NCI-H446 treated with DMSO at 0.1 percent for 48 hours (cell line): ENCODE data around the gene ENHO.
"Not testable (repeated sequence)": the region's sequence is repeated elsewhere in the genome, so short reads cannot be mapped to it uniquely, and the experiment has no call there.

ENCODE experiments used
- DNase-seq: peaks from one replicate; lab custom pipeline; 2025; lab: John Stamatoyannopoulos, UW

The ENHO gene

GRCh38 chr9:34506623-34507022 is 16.2 kb downstream of the ENHO start:
- no peak for DNase-seq

- DNase-seq, result peak; percentile 52
Measured at GRCh38 chr9:34505370-34506120, 17.2 kb downstream of the ENHO start.

- no peak for DNase-seq
Measured at GRCh38 chr9:34503406-34503805, 19.4 kb downstream of the ENHO start.

GRCh38 chr9:34502891-34503290 is 19.9 kb downstream of the ENHO start:
- no peak for DNase-seq

GRCh38 chr9:34502471-34502870 is 20.3 kb downstream of the ENHO start:
- no peak for DNase-seq

GRCh38 chr9:34501889-34502425 is 20.8 kb downstream of the ENHO start:
- peak; percentile 72 for DNase-seq

GRCh38 chr9:34501372-34501771 is 21.4 kb downstream of the ENHO start:
- DNase-seq, result no peak

- peak; percentile 14 for DNase-seq
Measured at GRCh38 chr9:34500623-34501267, 22.0 kb downstream of the ENHO start.

- no peak for DNase-seq
Measured at GRCh38 chr9:34499076-34499475, 23.7 kb downstream of the ENHO start.

GRCh38 chr9:34498553-34498952 is 24.2 kb downstream of the ENHO start:
- peak; percentile 63 for DNase-seq

GRCh38 chr9:34496149-34496712 is 26.6 kb downstream of the ENHO start:
- no peak for DNase-seq

GRCh38 chr9:34493972-34494535 is 28.7 kb downstream of the ENHO start:
- DNase-seq, result no peak

GRCh38 chr9:34492051-34492450 is 30.7 kb downstream of the ENHO start:
- DNase-seq, result no peak

GRCh38 chr9:34491596-34491995 is 31.2 kb downstream of the ENHO start:
- DNase-seq, result no peak

GRCh38 chr9:34490760-34491159 is 32.0 kb downstream of the ENHO start:
- no peak for DNase-seq

GRCh38 chr9:34490360-34490759 is 32.4 kb downstream of the ENHO start:
- no peak for DNase-seq

- no peak for DNase-seq
Measured at GRCh38 chr9:34486572-34486971, 36.2 kb downstream of the ENHO start.

GRCh38 chr9:34485822-34486221 is 37.0 kb downstream of the ENHO start:
- no peak for DNase-seq

GRCh38 chr9:34484678-34485077 is 38.1 kb downstream of the ENHO start:
- DNase-seq, result no peak

GRCh38 chr9:34482746-34483145 is 40.0 kb downstream of the ENHO start:
- not testable (repeated sequence) for DNase-seq

GRCh38 chr9:34481620-34482019 is 41.2 kb downstream of the ENHO start:
- DNase-seq, result not testable (repeated sequence)

GRCh38 chr9:34479431-34479866 is 43.3 kb downstream of the ENHO start:
- no peak for DNase-seq

- DNase-seq, result no peak
Measured at GRCh38 chr9:34477541-34477940, 45.2 kb downstream of the ENHO start.
